Upper lobe of left lung (tissue), 6 donors: ENCODE data around the gene GGTLC3. TPM values are rescaled to one million over a fixed set of nuclear protein-coding genes. Genes with fewer than 3 reads are reported as not detected.
"Not testable (repeated sequence)": the region's sequence is repeated elsewhere in the genome, so short reads cannot be mapped to it uniquely, and the experiment has no call there.

ENCODE experiments used
- ATAC-seq, 2 donors: fragments of 200-7000 bp; cut with Tn5 transposase; one replicate each; pipeline ENCODE4 v1.9.1; 2022; ENCODE audit warnings: mild to moderate bottlenecking in 2 of 2, moderate library complexity in 2 of 2; ENCODE audit not compliant: low FRiP score in 2 of 2
- DNase-seq, 2 donors: peaks; one replicate each; pipeline ENCODE4 v3.0.0-alpha.2; 2019 to 2020
- H3K27ac ChIP-seq, 4 donors: fragments of 200-600 bp; sonication (generic); one replicate each; pipeline ENCODE4 v1.5.1; 2016 to 2019
- H3K27me3 ChIP-seq, 4 donors: fragments of 200-600 bp; sonication (generic); one replicate each; pipeline ENCODE4 v1.5.1; 2017 to 2019
- H3K36me3 ChIP-seq, 4 donors: fragments of 200-600 bp; sonication (generic); one replicate each; pipeline ENCODE4 v1.5.1; 2016 to 2019
- H3K4me1 ChIP-seq, 4 donors: fragments of 200-600 bp; sonication (generic); one replicate each; pipeline ENCODE4 v1.5.1; 2018 to 2019
- H3K4me3 ChIP-seq, 4 donors: fragments of 200-600 bp; sonication (generic); one replicate each; pipeline ENCODE4 v1.5.1; 2017 to 2019; ENCODE audit warnings: mild to moderate bottlenecking in 2 of 4, moderate library complexity in 1 of 4
- H3K9me3 ChIP-seq, 4 donors: fragments of 200-600 bp; sonication (generic); one replicate each; pipeline ENCODE4 v1.5.1; 2018 to 2019
- WGBS, 2 donors: methylation state at CpG; one replicate each; pipeline ENCODE4 v1.1.5; 2017 to 2018; 5-methylcytosine and 5-hydroxymethylcytosine counted together
- total RNA-seq, 6 donors: library from RNA; depleted of rRNA in 4 of 6; stranded (reverse); fragments of >200 nt in 4 of 6; gene quantifications; one replicate each; pipeline versions ENCODE4 v1.1.0 to v1.2.1, GENCODE V29; 2016 to 2021
- donor health status: DM: no; HTN: no; CAD: no; lungs with moderate emphysema.
- donor health status: DM: no; HTN: yes; CAD: no; lungs with severe emphysema.

GGTLC3 gene
- 1 to 10 TPM in 5 of 6 donors, not detected in 1; 3.0 to 7.2 (median 5.2) TPM for total RNA-seq

GRCh38 chr22:18518061-18518460 is at the start of gene GGTLC3:
Gene GGTLC3, minus strand, starts transcription at chr22:18518161. Its CDS starts 264 bp downstream, at chr22:18517897.
- not testable (repeated sequence) for H3K4me1 ChIP-seq, H3K9me3 ChIP-seq, H3K4me3 ChIP-seq, H3K36me3 ChIP-seq, H3K27ac ChIP-seq, DNase-seq, ATAC-seq, H3K27me3 ChIP-seq
- WGBS, 2 donors = 100% methylated on average over 1 of the region's 5 CpGs; no CpG with 5 or more reads in 1 of the 2 donors

- not testable (repeated sequence) for H3K27me3 ChIP-seq, H3K4me3 ChIP-seq, H3K4me1 ChIP-seq, H3K9me3 ChIP-seq, DNase-seq, ATAC-seq, H3K27ac ChIP-seq, H3K36me3 ChIP-seq
- WGBS, 2 donors = no CpG with 5 or more reads among the region's 16 CpGs
These were observed 42.4 kb upstream of the GGTLC3 start for GRCh38 chr22:18560099-18560974.

- not testable (repeated sequence) for H3K27ac ChIP-seq, H3K4me3 ChIP-seq, DNase-seq, H3K4me1 ChIP-seq, H3K27me3 ChIP-seq, H3K9me3 ChIP-seq, H3K36me3 ChIP-seq
- no CpG with 5 or more reads among the region's 6 CpGs for WGBS, 2 donors
- peak in 1 of 2 donors; percentile 16 for ATAC-seq
These were observed 41.0 kb upstream of the GGTLC3 start for GRCh38 chr22:18558939-18559338.

GRCh38 chr22:18558516-18558915 is 40.6 kb upstream of the GGTLC3 start:
- H3K4me1 ChIP-seq, DNase-seq, H3K27ac ChIP-seq, H3K9me3 ChIP-seq, H3K4me3 ChIP-seq, H3K27me3 ChIP-seq, H3K36me3 ChIP-seq: not testable (repeated sequence)
- ATAC-seq = peak; percentile 85 to 91
- WGBS, 2 donors = no CpG with 5 or more reads among the region's 4 CpGs

- WGBS, 2 donors = no CpG with 5 or more reads among the region's 22 CpGs
- H3K9me3 ChIP-seq, H3K36me3 ChIP-seq, H3K4me3 ChIP-seq, H3K27ac ChIP-seq, H3K4me1 ChIP-seq, H3K27me3 ChIP-seq: not testable (repeated sequence)
- ATAC-seq (peak; percentile 24 to 74), DNase-seq (peak; percentile 39 to 88)
These were observed 36.6 kb upstream of the GGTLC3 start for GRCh38 chr22:18554280-18555256.

GRCh38 chr22:18552839-18553597 is 35.1 kb upstream of the GGTLC3 start:
- DNase-seq, H3K27ac ChIP-seq, H3K4me1 ChIP-seq, H3K27me3 ChIP-seq, H3K36me3 ChIP-seq, H3K9me3 ChIP-seq, H3K4me3 ChIP-seq: not testable (repeated sequence)
- peak; percentile 56 to 78 for ATAC-seq
- no CpG with 5 or more reads among the region's 19 CpGs for WGBS, 2 donors

GRCh38 chr22:18551046-18551445 is 33.1 kb upstream of the GGTLC3 start:
- H3K36me3 ChIP-seq, H3K9me3 ChIP-seq, H3K27ac ChIP-seq, DNase-seq, H3K4me1 ChIP-seq, ATAC-seq, H3K27me3 ChIP-seq, H3K4me3 ChIP-seq: not testable (repeated sequence)
- no CpG with 5 or more reads among the region's 7 CpGs for WGBS, 2 donors

GRCh38 chr22:18549458-18550179 is 31.7 kb upstream of the GGTLC3 start:
- not testable (repeated sequence) for H3K9me3 ChIP-seq, H3K4me3 ChIP-seq, H3K27ac ChIP-seq, H3K27me3 ChIP-seq, H3K36me3 ChIP-seq, ATAC-seq, DNase-seq, H3K4me1 ChIP-seq
- 66% methylated on average over 9 of the region's 13 CpGs; no CpG with 5 or more reads in 1 of the 2 donors for WGBS, 2 donors

- not testable (repeated sequence) for H3K36me3 ChIP-seq, H3K27ac ChIP-seq, ATAC-seq, H3K9me3 ChIP-seq, H3K4me1 ChIP-seq, DNase-seq, H3K4me3 ChIP-seq, H3K27me3 ChIP-seq
- no CpG with 5 or more reads among the region's 13 CpGs for WGBS, 2 donors
These were observed 26.7 kb upstream of the GGTLC3 start for GRCh38 chr22:18544615-18545014.

GRCh38 chr22:18543400-18543799 is 25.4 kb upstream of the GGTLC3 start:
- not testable (repeated sequence) for H3K4me1 ChIP-seq, H3K27me3 ChIP-seq, H3K4me3 ChIP-seq, DNase-seq, H3K36me3 ChIP-seq, ATAC-seq, H3K9me3 ChIP-seq, H3K27ac ChIP-seq
- WGBS, 2 donors = 100% methylated on average over 6 of the region's 11 CpGs; no CpG with 5 or more reads in 1 of the 2 donors

- H3K36me3 ChIP-seq, ATAC-seq, H3K4me3 ChIP-seq, H3K4me1 ChIP-seq, H3K9me3 ChIP-seq, H3K27me3 ChIP-seq, H3K27ac ChIP-seq: not testable (repeated sequence)
- WGBS, 2 donors = no CpG with 5 or more reads among the region's 6 CpGs
- DNase-seq = peak in 1 of 2 donors; percentile 70
These were observed 22.0 kb upstream of the GGTLC3 start for GRCh38 chr22:18539994-18540393.

- not testable (repeated sequence) for ATAC-seq, H3K27me3 ChIP-seq, H3K9me3 ChIP-seq, H3K27ac ChIP-seq, H3K4me3 ChIP-seq, DNase-seq, H3K36me3 ChIP-seq, H3K4me1 ChIP-seq
- 90% methylated on average over 2 of the region's 12 CpGs; no CpG with 5 or more reads in 1 of the 2 donors for WGBS, 2 donors
These were observed 16.4 kb upstream of the GGTLC3 start for GRCh38 chr22:18534315-18534714.
